ENCODE measurements around the gene LDHB.
"Not testable (repeated sequence)": the region's sequence is repeated elsewhere in the genome, so short reads cannot be mapped to it uniquely, and the experiment has no call there.

The LDHB gene

GRCh38 chr12:21645041-21645500, 12.6 kb downstream of the LDHB start:
- Histone ChIP-seq H3K4me1 (ENCODE audit: control insufficient read depth, insufficient read depth, low read length) (peaks cover 13% of the 10 kb centered on the region), H3K36me3 (ENCODE audit: control insufficient read depth, insufficient read depth, low read length) (peaks cover 53% of the 10 kb centered on the region)
- H3K27ac ChIP-seq (ENCODE audit: insufficient read depth, low read depth, low read length, poor library complexity, severe bottlenecking); H3K4me3 ChIP-seq (ENCODE audit: insufficient read depth, low read depth, low read length); H3K27me3 ChIP-seq (ENCODE audit: control insufficient read depth, insufficient read depth, low read length, poor library complexity, severe bottlenecking); H3K9me3 ChIP-seq (ENCODE audit: control insufficient read depth, low read length): not testable (repeated sequence)
- WGBS, 2 experiments, result 70 to 77% methylated on average over 5 to 6 of the region's 7 CpGs

- peaks cover 48% of the 10 kb centered on the region for H3K36me3 ChIP-seq (ENCODE audit: control insufficient read depth, insufficient read depth, low read length)
- H3K9me3 ChIP-seq (ENCODE audit: control insufficient read depth, low read length), result no peaks in the 10 kb centered on the region
- no peaks in the 10 kb centered on the region for H3K27me3 ChIP-seq (ENCODE audit: control insufficient read depth, insufficient read depth, low read length, poor library complexity, severe bottlenecking)
- H3K4me3 ChIP-seq (ENCODE audit: insufficient read depth, low read depth, low read length), result no peak overlapping the region
- WGBS, 2 experiments, result 95 to 98% methylated on average over 4 of the region's 4 CpGs
- H3K4me1 ChIP-seq (ENCODE audit: control insufficient read depth, insufficient read depth, low read length), result peaks cover 13% of the 10 kb centered on the region
- no peak overlapping the region for H3K27ac ChIP-seq (ENCODE audit: insufficient read depth, low read depth, low read length, poor library complexity, severe bottlenecking)
These were observed 13.1 kb downstream of the LDHB start for GRCh38 chr12:21644516-21644915.

DNA sequence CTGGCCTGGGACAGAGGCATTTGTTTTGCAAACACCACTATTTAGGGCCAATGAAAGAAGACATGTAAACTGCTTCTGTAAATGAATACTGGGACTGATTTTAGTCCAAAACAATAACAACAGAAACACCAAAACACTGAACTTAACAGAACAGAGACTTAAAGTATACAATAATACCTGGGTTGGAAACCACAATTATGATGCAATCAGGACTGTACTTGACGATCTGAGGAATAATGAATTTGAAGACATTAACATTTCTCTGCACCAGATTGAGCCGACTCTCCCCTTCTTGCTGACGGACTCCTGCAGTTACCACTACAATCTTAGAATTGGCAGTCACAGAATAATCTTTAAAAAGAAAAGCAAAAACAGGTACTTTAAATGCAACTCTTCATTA, 13.9 kb downstream of the LDHB start:
- Histone ChIP-seq H3K9me3 (ENCODE audit: control insufficient read depth, low read length) (no peaks in the 10 kb centered on the region), H3K27me3 (ENCODE audit: control insufficient read depth, insufficient read depth, low read length, poor library complexity, severe bottlenecking) (no peaks in the 10 kb centered on the region), H3K27ac (ENCODE audit: insufficient read depth, low read depth, low read length, poor library complexity, severe bottlenecking) (no peak overlapping the region), H3K4me1 (ENCODE audit: control insufficient read depth, insufficient read depth, low read length) (peaks cover 13% of the 10 kb centered on the region), H3K36me3 (ENCODE audit: control insufficient read depth, insufficient read depth, low read length) (peaks cover 45% of the 10 kb centered on the region), H3K4me3 (ENCODE audit: insufficient read depth, low read depth, low read length) (no peak overlapping the region)
- 91 to 97% methylated on average over 3 of the region's 3 CpGs for WGBS, 2 experiments

GRCh38 chr12:21642707-21643389, 14.8 kb downstream of the LDHB start:
- no peak overlapping the region for H3K4me3 ChIP-seq (ENCODE audit: insufficient read depth, low read depth, low read length)
- peaks cover 13% of the 10 kb centered on the region for H3K4me1 ChIP-seq (ENCODE audit: control insufficient read depth, insufficient read depth, low read length)
- no peaks in the 10 kb centered on the region for H3K9me3 ChIP-seq (ENCODE audit: control insufficient read depth, low read length)
- no peak overlapping the region for H3K27ac ChIP-seq (ENCODE audit: insufficient read depth, low read depth, low read length, poor library complexity, severe bottlenecking)
- peaks cover 46% of the 10 kb centered on the region for H3K36me3 ChIP-seq (ENCODE audit: control insufficient read depth, insufficient read depth, low read length)
- 100% methylated on average over 1 of the region's 1 CpG; no CpG with 5 or more reads in 1 of the 2 experiments for WGBS, 2 experiments
- no peaks in the 10 kb centered on the region for H3K27me3 ChIP-seq (ENCODE audit: control insufficient read depth, insufficient read depth, low read length, poor library complexity, severe bottlenecking)

DNA sequence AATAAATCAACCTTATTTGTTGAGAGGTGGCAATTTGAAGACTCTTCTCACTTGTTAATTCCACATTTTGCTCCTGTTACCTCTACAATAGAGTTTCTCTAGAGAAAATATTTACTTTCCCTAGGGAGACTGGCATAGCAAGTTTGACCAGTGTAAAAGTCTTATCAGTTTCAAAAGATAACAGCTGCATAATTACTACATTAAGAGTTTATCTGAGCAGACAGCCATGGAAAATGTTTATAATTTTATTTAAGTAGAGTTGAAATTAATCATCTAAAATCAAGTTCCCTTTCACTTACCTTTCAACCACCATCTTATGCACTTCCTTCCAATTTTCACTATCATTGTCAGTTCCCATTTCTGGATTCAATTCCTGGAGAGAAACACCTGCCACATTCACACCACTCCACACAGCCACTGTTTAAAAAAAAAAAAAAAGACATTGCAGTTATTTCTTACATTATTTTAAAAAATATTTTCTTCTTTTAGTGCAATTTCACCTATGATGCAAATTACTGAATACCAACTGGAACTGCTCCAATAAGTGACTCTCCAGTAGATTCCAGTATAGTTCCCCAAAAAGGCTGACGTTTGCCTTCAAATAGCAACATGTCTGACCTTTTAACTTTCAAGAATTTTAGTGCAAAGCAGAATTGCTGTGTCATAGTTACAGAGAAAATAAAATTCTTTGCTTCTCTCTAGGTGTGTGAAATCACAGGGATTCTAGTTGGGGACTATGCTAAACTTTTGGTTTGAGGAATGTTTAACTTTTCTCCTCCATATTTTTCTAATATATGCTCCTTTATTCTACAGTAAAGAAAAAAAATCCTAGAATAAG, 19.4 kb downstream of the LDHB start:
- Histone ChIP-seq H3K27me3 (ENCODE audit: control insufficient read depth, insufficient read depth, low read length, poor library complexity, severe bottlenecking) (no peaks in the 10 kb centered on the region), H3K27ac (ENCODE audit: insufficient read depth, low read depth, low read length, poor library complexity, severe bottlenecking) (no peak overlapping the region), H3K4me3 (ENCODE audit: insufficient read depth, low read depth, low read length) (no peak overlapping the region), H3K4me1 (ENCODE audit: control insufficient read depth, insufficient read depth, low read length) (peaks cover 9% of the 10 kb centered on the region), H3K36me3 (ENCODE audit: control insufficient read depth, insufficient read depth, low read length) (peaks cover 60% of the 10 kb centered on the region), H3K9me3 (ENCODE audit: control insufficient read depth, low read length) (no peaks in the 10 kb centered on the region)
- 80 to 100% methylated on average over 1 of the region's 1 CpG for WGBS, 2 experiments

DNA sequence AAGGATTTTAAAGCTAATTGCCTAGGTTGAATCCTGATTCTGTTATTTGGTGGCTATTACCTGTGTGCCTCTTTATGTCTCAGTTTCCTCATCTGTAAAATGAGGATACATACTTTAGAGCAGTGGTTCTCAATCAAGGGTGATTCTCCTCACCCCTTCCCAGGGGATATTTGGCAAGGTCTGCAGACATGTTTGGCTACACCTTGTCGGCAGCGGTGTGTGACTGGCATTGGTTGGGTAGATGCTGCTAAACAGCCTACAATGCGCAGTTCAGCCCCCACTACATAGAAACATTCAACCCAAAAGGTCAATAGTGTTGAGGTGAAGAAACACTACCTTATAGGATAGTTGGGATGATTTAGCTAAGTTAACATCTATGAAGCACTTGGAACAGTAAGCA, 23.4 kb downstream of the LDHB start:
- Histone ChIP-seq H3K27ac (ENCODE audit: insufficient read depth, low read depth, low read length, poor library complexity, severe bottlenecking) (no peak overlapping the region), H3K4me3 (ENCODE audit: insufficient read depth, low read depth, low read length) (no peak overlapping the region), H3K27me3 (ENCODE audit: control insufficient read depth, insufficient read depth, low read length, poor library complexity, severe bottlenecking) (no peaks in the 10 kb centered on the region), H3K36me3 (ENCODE audit: control insufficient read depth, insufficient read depth, low read length) (peaks cover 39% of the 10 kb centered on the region), H3K4me1 (ENCODE audit: control insufficient read depth, insufficient read depth, low read length) (no peaks in the 10 kb centered on the region), H3K9me3 (ENCODE audit: control insufficient read depth, low read length) (no peaks in the 10 kb centered on the region)
- 100% methylated on average over 2 of the region's 3 CpGs; no CpG with 5 or more reads in 1 of the 2 experiments for WGBS, 2 experiments

DNA sequence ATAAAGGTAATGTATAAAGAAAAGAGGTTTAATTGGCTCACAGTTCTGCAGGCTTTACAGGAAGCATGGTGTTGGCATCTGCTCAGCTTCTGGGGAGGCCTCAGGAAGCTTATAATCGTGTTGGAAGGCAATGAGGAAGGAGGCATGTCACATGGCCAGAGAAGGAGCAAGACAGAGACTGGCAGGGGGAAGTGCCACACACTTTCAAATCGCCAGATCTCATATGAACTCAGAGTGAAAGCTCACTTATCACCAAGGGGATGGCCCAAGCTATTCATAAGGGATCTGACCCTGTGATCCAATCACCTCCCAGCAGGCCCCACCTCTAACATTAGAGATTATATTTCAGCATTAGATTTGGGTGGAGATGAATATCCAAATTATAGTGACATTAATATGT, 26.3 kb downstream of the LDHB start:
- no peaks in the 10 kb centered on the region for H3K27me3 ChIP-seq (ENCODE audit: control insufficient read depth, insufficient read depth, low read length, poor library complexity, severe bottlenecking)
- no peak overlapping the region for H3K4me3 ChIP-seq (ENCODE audit: insufficient read depth, low read depth, low read length)
- no peaks in the 10 kb centered on the region for H3K9me3 ChIP-seq (ENCODE audit: control insufficient read depth, low read length)
- H3K36me3 ChIP-seq (ENCODE audit: control insufficient read depth, insufficient read depth, low read length), result peaks cover 18% of the 10 kb centered on the region
- no peaks in the 10 kb centered on the region for H3K4me1 ChIP-seq (ENCODE audit: control insufficient read depth, insufficient read depth, low read length)
- 65 to 72% methylated on average over 2 of the region's 2 CpGs for WGBS, 2 experiments
- H3K27ac ChIP-seq (ENCODE audit: insufficient read depth, low read depth, low read length, poor library complexity, severe bottlenecking), result no peak overlapping the region

DNA sequence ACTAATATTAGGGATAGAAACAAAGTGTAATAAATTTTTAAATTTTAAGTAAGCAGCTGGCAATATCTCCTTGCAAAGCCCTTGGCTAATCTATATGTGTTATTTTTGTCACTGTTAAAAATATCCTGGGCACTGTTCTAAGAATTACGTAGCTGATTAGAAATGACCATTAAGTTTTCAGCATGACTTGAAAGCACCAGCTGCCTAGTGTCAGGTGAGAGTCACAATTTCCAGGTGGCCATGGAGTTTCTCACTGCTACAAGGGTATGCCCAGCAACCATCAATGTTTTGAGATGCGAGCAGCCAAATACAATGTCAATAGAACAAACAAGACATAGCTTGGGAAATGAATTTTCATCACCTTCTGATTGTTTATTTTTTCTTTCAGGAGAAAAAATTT, 29.7 kb downstream of the LDHB start:
- Histone ChIP-seq H3K4me3 (ENCODE audit: insufficient read depth, low read depth, low read length) (no peak overlapping the region), H3K36me3 (ENCODE audit: control insufficient read depth, insufficient read depth, low read length) (no peaks in the 10 kb centered on the region), H3K27me3 (ENCODE audit: control insufficient read depth, insufficient read depth, low read length, poor library complexity, severe bottlenecking) (no peaks in the 10 kb centered on the region), H3K27ac (ENCODE audit: insufficient read depth, low read depth, low read length, poor library complexity, severe bottlenecking) (no peak overlapping the region), H3K9me3 (ENCODE audit: control insufficient read depth, low read length) (no peaks in the 10 kb centered on the region), H3K4me1 (ENCODE audit: control insufficient read depth, insufficient read depth, low read length) (no peaks in the 10 kb centered on the region)
- WGBS, 2 experiments, result 90 to 98% methylated on average over 2 of the region's 2 CpGs

GRCh38 chr12:21618566-21618965, 39.1 kb downstream of the LDHB start:
- Histone ChIP-seq H3K27me3 (ENCODE audit: control insufficient read depth, insufficient read depth, low read length, poor library complexity, severe bottlenecking) (no peaks in the 10 kb centered on the region), H3K27ac (ENCODE audit: insufficient read depth, low read depth, low read length, poor library complexity, severe bottlenecking) (no peak overlapping the region), H3K36me3 (ENCODE audit: control insufficient read depth, insufficient read depth, low read length) (no peaks in the 10 kb centered on the region), H3K4me3 (ENCODE audit: insufficient read depth, low read depth, low read length) (no peak overlapping the region), H3K9me3 (ENCODE audit: control insufficient read depth, low read length) (no peaks in the 10 kb centered on the region), H3K4me1 (ENCODE audit: control insufficient read depth, insufficient read depth, low read length) (no peaks in the 10 kb centered on the region)

GRCh38 chr12:21617030-21617429, 40.6 kb downstream of the LDHB start:
- Histone ChIP-seq H3K4me1 (ENCODE audit: control insufficient read depth, insufficient read depth, low read length) (no peaks in the 10 kb centered on the region), H3K36me3 (ENCODE audit: control insufficient read depth, insufficient read depth, low read length) (no peaks in the 10 kb centered on the region), H3K27me3 (ENCODE audit: control insufficient read depth, insufficient read depth, low read length, poor library complexity, severe bottlenecking) (no peaks in the 10 kb centered on the region), H3K27ac (ENCODE audit: insufficient read depth, low read depth, low read length, poor library complexity, severe bottlenecking) (no peak overlapping the region), H3K9me3 (ENCODE audit: control insufficient read depth, low read length) (no peaks in the 10 kb centered on the region), H3K4me3 (ENCODE audit: insufficient read depth, low read depth, low read length) (no peak overlapping the region)
- WGBS, 2 experiments, result 74 to 78% methylated on average over 3 of the region's 3 CpGs

Data from ectodermal cell (in vitro differentiated cells).